Forelimb muscle (tissue), 1 donor: Measurements from ENCODE around the gene TRIM7. TPM values are rescaled to one million over a fixed set of nuclear protein-coding genes. Genes with fewer than 3 reads are reported as not detected.

Source experiments
- DNase-seq: peaks from one replicate; pipeline ENCODE4 v3.0.0-alpha.2; 2013; ENCODE audit warnings: low read depth
- polyA plus RNA-seq: library from polyadenylated mRNA; unstranded; fragments of 120-200 nt; gene quantifications from one replicate; pipeline ENCODE4 v1.2.1, GENCODE V29; 2013; ENCODE audit not compliant: insufficient read length

TRIM7 gene
- polyA plus RNA-seq: 21.6 TPM

- no peak for DNase-seq
Observed at GRCh38 chr5:181204826-181205760, at the start of gene TRIM7. TSS of gene TRIM7 (minus strand) at chr5:181205196. CDS start at chr5:181205110, 86 bp downstream.

GRCh38 chr5:181248277-181248676 lies 43.3 kb upstream of the TRIM7 start:
- DNase-seq: no peak

GRCh38 chr5:181246276-181247049 lies 41.5 kb upstream of the TRIM7 start:
- no peak for DNase-seq

GRCh38 chr5:181245427-181246275 lies 40.7 kb upstream of the TRIM7 start:
- DNase-seq: no peak

GRCh38 chr5:181243564-181244343 lies 38.8 kb upstream of the TRIM7 start, which contains the start of gene RACK1:
TSS of gene RACK1 (minus strand) at chr5:181243906. CDS start at chr5:181243800, 106 bp downstream.
- peak; percentile 77 for DNase-seq

- no peak for DNase-seq
Observed at GRCh38 chr5:181243018-181243563, 38.1 kb upstream of the TRIM7 start.

GRCh38 chr5:181242031-181242451 lies 37.0 kb upstream of the TRIM7 start:
- no peak for DNase-seq

- no peak for DNase-seq
Observed at GRCh38 chr5:181241393-181241975, 36.5 kb upstream of the TRIM7 start.

- no peak for DNase-seq
Observed at GRCh38 chr5:181239062-181239663, 34.2 kb upstream of the TRIM7 start.

- DNase-seq: no peak
Observed at GRCh38 chr5:181237729-181238385, 32.9 kb upstream of the TRIM7 start.

GRCh38 chr5:181236954-181237641 lies 32.1 kb upstream of the TRIM7 start:
- DNase-seq: no peak

- DNase-seq: no peak
Observed at GRCh38 chr5:181236471-181236870, 31.5 kb upstream of the TRIM7 start.

GRCh38 chr5:181235689-181236366 lies 30.8 kb upstream of the TRIM7 start:
- DNase-seq: no peak

GRCh38 chr5:181235323-181235688 lies 30.3 kb upstream of the TRIM7 start:
- no peak for DNase-seq

- DNase-seq: no peak
Observed at GRCh38 chr5:181234455-181235306, 29.7 kb upstream of the TRIM7 start.

- no peak for DNase-seq
Observed at GRCh38 chr5:181233801-181234454, 28.9 kb upstream of the TRIM7 start.
